Nephron progenitor cell (in vitro differentiated cells): Measurements from ENCODE around the gene ARHGAP45.

Experiments used
- DNase-seq: peaks from one replicate; pipeline ENCODE4 v3.0.0; 2021
- H3K27ac Mint-ChIP-seq: 2 replicates; pipeline ENCODE4 v1.8.0; 2021; ENCODE audit warnings: mild to moderate bottlenecking, moderate library complexity, mixed read lengths
- H3K27me3 Mint-ChIP-seq: 2 replicates; pipeline ENCODE4 v1.8.0; 2021; ENCODE audit warnings: mild to moderate bottlenecking, low read depth, mixed read lengths; ENCODE audit not compliant: poor library complexity
- H3K36me3 Mint-ChIP-seq: 2 replicates; pipeline ENCODE4 v1.8.0; 2021; ENCODE audit warnings: low read depth, mixed read lengths
- H3K4me1 Mint-ChIP-seq: 2 replicates; pipeline ENCODE4 v1.8.0; 2021; ENCODE audit warnings: mixed read lengths
- H3K4me3 Mint-ChIP-seq: 2 replicates; pipeline ENCODE4 v1.8.0; 2021; ENCODE audit warnings: mild to moderate bottlenecking, moderate library complexity, mixed read lengths
- H3K9me3 Mint-ChIP-seq: 2 replicates; pipeline ENCODE4 v1.8.0; 2021; ENCODE audit warnings: mild to moderate bottlenecking, moderate library complexity, mixed read lengths
- TF ChIP-seq, protein P1 (sequence below): fragments of 200-600 bp; sonication (generic); IDR thresholded peaks from 2 replicates; pipeline ENCODE4 v1.5.0; 2021; ENCODE audit warnings: antibody characterized with exemption

The ARHGAP45 gene

GRCh38 chr19:1116726-1117581 lies 50.0 kb downstream of the ARHGAP45 start:
- Mint-ChIP-seq H3K27ac (no peak overlapping the region), H3K36me3 (peaks cover 19% of the 10 kb centered on the region), H3K4me3 (no peak overlapping the region), H3K27me3 (no peaks in the 10 kb centered on the region), H3K4me1 (no peaks in the 10 kb centered on the region), H3K9me3 (no peaks in the 10 kb centered on the region)
- TF ChIP-seq, protein P1, sequence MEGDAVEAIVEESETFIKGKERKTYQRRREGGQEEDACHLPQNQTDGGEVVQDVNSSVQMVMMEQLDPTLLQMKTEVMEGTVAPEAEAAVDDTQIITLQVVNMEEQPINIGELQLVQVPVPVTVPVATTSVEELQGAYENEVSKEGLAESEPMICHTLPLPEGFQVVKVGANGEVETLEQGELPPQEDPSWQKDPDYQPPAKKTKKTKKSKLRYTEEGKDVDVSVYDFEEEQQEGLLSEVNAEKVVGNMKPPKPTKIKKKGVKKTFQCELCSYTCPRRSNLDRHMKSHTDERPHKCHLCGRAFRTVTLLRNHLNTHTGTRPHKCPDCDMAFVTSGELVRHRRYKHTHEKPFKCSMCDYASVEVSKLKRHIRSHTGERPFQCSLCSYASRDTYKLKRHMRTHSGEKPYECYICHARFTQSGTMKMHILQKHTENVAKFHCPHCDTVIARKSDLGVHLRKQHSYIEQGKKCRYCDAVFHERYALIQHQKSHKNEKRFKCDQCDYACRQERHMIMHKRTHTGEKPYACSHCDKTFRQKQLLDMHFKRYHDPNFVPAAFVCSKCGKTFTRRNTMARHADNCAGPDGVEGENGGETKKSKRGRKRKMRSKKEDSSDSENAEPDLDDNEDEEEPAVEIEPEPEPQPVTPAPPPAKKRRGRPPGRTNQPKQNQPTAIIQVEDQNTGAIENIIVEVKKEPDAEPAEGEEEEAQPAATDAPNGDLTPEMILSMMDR: no peak
- no peak for DNase-seq

DNA sequence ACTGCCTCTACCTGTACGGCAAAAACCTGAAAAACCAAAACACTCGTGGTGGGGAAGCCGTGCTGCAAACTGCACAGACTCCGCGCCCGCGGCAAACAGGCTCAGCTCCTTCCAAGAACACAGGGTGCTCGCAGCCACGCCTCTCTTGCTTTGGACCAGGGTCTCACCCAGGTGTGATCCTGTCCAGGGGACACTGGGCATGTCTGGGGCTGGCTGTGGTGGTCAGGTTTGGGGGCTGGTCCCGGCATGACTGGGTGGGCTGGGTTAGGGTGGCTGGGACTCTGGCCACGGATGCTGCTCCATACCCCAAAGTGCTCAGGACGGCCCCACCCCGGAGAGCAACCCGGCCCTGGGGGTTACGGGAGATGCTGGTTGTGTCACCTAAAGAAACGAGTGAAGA lies 50.7 kb downstream of the ARHGAP45 start:
- Mint-ChIP-seq H3K9me3 (no peaks in the 10 kb centered on the region), H3K27me3 (no peaks in the 10 kb centered on the region), H3K27ac (no peak overlapping the region), H3K36me3 (peaks cover 19% of the 10 kb centered on the region), H3K4me3 (no peak overlapping the region), H3K4me1 (no peaks in the 10 kb centered on the region)
- no peak for DNase-seq
- TF ChIP-seq, protein P1: no peak

DNA sequence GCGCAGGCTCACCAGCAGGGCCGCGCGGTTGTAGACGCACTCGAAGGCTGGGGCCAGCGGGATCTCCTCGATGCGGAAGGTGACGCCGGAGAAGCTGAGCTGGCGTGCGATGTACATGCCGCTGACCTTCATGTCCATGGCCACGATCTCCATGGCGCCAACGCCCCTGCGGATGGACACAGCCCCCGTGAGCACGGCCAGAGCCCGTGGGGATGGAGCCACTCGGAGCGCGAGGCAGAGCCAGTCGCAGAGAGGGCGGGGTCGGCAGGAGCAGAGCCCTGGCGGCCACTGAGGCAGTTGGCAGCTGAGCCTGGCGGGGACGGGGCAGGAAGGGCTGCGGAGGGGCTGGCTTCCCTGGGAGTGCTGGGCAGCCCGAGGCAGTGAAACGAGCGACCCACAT lies 52.0 kb downstream of the ARHGAP45 start:
- Mint-ChIP-seq H3K36me3 (peaks cover 23% of the 10 kb centered on the region), H3K9me3 (no peaks in the 10 kb centered on the region), H3K4me3 (no peak overlapping the region), H3K4me1 (peaks cover 8% of the 10 kb centered on the region), H3K27ac (no peak overlapping the region), H3K27me3 (no peaks in the 10 kb centered on the region)
- TF ChIP-seq, protein P1: no peak
- no peak for DNase-seq

GRCh38 chr19:1119475-1120217 lies 52.7 kb downstream of the ARHGAP45 start:
- DNase-seq: no peak
- Mint-ChIP-seq H3K27ac (no peak overlapping the region), H3K9me3 (no peaks in the 10 kb centered on the region), H3K27me3 (no peaks in the 10 kb centered on the region), H3K36me3 (peaks cover 23% of the 10 kb centered on the region), H3K4me1 (peaks cover 8% of the 10 kb centered on the region), H3K4me3 (no peak overlapping the region)
- TF ChIP-seq, protein P1: no peak

DNA sequence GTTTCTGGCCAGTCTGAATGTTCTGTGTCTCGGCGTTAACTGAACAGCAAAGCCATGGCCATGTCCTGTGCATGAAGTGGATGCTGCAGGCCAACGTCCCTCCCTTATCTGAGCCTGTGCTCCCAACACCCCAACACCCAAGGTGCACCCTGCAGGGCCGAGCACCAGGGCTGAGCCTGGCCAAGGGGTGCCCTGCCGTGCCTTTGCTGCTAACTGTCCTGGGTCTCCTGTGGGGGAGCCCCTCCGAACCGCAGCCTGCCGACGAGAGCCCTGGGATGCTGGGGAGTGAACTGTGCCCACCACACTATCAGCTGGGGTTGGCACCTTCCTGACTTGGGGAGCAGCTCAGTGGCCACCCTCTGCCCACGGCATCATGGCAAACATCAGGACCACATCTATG lies 54.4 kb downstream of the ARHGAP45 start:
- Mint-ChIP-seq H3K9me3 (no peaks in the 10 kb centered on the region), H3K36me3 (peaks cover 27% of the 10 kb centered on the region), H3K27me3 (no peaks in the 10 kb centered on the region), H3K27ac (no peak overlapping the region), H3K4me1 (peaks cover 8% of the 10 kb centered on the region), H3K4me3 (no peak overlapping the region)
- DNase-seq: no peak
- TF ChIP-seq, protein P1: no peak
